H9 (cell line): ENCODE data around the gene FCHSD2. TPM values are rescaled to one million over a fixed set of nuclear protein-coding genes. Genes with fewer than 3 reads are reported as not detected.

Experiments
- DNase-seq: peaks from one replicate; pipeline ENCODE4 v3.0.0-alpha.2; 2017
- H2AFZ ChIP-seq: one replicate; pipeline ENCODE4 v1.6.1; 2013; ENCODE audit warnings: mild to moderate bottlenecking, low read length, control low read depth, moderate library complexity
- H2AK5ac ChIP-seq: 2 replicates; pipeline ENCODE4 v1.6.1; 2013; ENCODE audit warnings: low read length, control low read depth, mixed read lengths; ENCODE audit not compliant: insufficient read length
- H2BK120ac ChIP-seq: one replicate; pipeline ENCODE4 v1.6.1; 2013; ENCODE audit warnings: low read depth, mild to moderate bottlenecking, low read length, control low read depth, inconsistent platforms; ENCODE audit not compliant: poor library complexity, severe bottlenecking
- H2BK12ac ChIP-seq: 2 replicates; pipeline ENCODE4 v1.6.1; 2013; ENCODE audit warnings: low read length, control low read depth, mixed read lengths, low read depth; ENCODE audit not compliant: insufficient read length
- H2BK15ac ChIP-seq: 2 replicates; pipeline ENCODE4 v1.6.1; 2013; ENCODE audit warnings: low read depth, low read length, control low read depth
- H2BK20ac ChIP-seq: one replicate; pipeline ENCODE4 v1.6.1; 2013; ENCODE audit warnings: low read depth, mild to moderate bottlenecking, low read length, control low read depth, inconsistent platforms; ENCODE audit not compliant: poor library complexity, severe bottlenecking
- H2BK5ac ChIP-seq: 2 replicates; pipeline ENCODE4 v1.6.1; 2013; ENCODE audit warnings: low read length, control low read depth, mixed read lengths; ENCODE audit not compliant: insufficient read length
- H3K14ac ChIP-seq: 2 replicates; pipeline ENCODE4 v1.6.1; 2013; ENCODE audit warnings: low read length, control low read depth; ENCODE audit not compliant: insufficient read depth
- H3K18ac ChIP-seq: 2 replicates; pipeline ENCODE4 v1.6.1; 2013; ENCODE audit warnings: low read depth, mild to moderate bottlenecking, mixed read lengths, low read length, control low read depth; ENCODE audit not compliant: insufficient read length
- H3K23ac ChIP-seq: 2 replicates; pipeline ENCODE4 v1.6.1; 2013; ENCODE audit warnings: low read length, control low read depth, mixed read lengths, low read depth; ENCODE audit not compliant: insufficient read length
- H3K23me2 ChIP-seq: 2 replicates; pipeline ENCODE4 v1.6.1; 2013; ENCODE audit warnings: low read depth, mild to moderate bottlenecking, mixed read lengths, low read length, control low read depth; ENCODE audit not compliant: insufficient read length, poor library complexity, severe bottlenecking
- H3K27ac ChIP-seq: 2 replicates; pipeline ENCODE4 v1.5.1; 2013; ENCODE audit warnings: low read length, control low read depth, mixed read lengths, low read depth; ENCODE audit not compliant: insufficient read length
- H3K27me3 ChIP-seq: 2 replicates; pipeline ENCODE4 v1.6.1; 2013; ENCODE audit warnings: low read length, control low read depth, inconsistent platforms; ENCODE audit not compliant: insufficient read depth
- H3K4ac ChIP-seq: 2 replicates; pipeline ENCODE4 v1.6.1; 2013; ENCODE audit warnings: low read depth, mild to moderate bottlenecking, control low read depth, inconsistent platforms, low read length, moderate library complexity
- H3K4me1 ChIP-seq: 2 replicates; pipeline ENCODE4 v1.6.1; 2013; ENCODE audit warnings: low read length, control low read depth, inconsistent platforms; ENCODE audit not compliant: insufficient read depth
- H3K4me2 ChIP-seq: 2 replicates; pipeline ENCODE4 v1.6.1; 2013; ENCODE audit warnings: low read length, control low read depth, mixed read lengths; ENCODE audit not compliant: insufficient read length, insufficient read depth
- H3K56ac ChIP-seq: 2 replicates; pipeline ENCODE4 v1.6.1; 2013; ENCODE audit warnings: low read depth, mild to moderate bottlenecking, mixed read lengths, low read length, control low read depth; ENCODE audit not compliant: insufficient read length
- H3K79me1 ChIP-seq: 2 replicates; pipeline ENCODE4 v1.6.1; 2013; ENCODE audit warnings: low read depth, mild to moderate bottlenecking, moderate library complexity, low read length, control low read depth, inconsistent platforms; ENCODE audit not compliant: insufficient read depth, poor library complexity, severe bottlenecking
- H3K79me2 ChIP-seq: 2 replicates; pipeline ENCODE4 v1.6.1; 2013; ENCODE audit warnings: low read length, control low read depth, inconsistent platforms; ENCODE audit not compliant: insufficient read depth
- H3K9ac ChIP-seq: 2 replicates; pipeline ENCODE4 v1.6.1; 2013; ENCODE audit warnings: low read length, control low read depth, mixed read lengths; ENCODE audit not compliant: insufficient read length; ENCODE audit errors: extremely low read depth
- H3K9me3 ChIP-seq: one replicate; pipeline ENCODE4 v1.6.1; 2013; ENCODE audit warnings: low read depth, low read length, inconsistent platforms; ENCODE audit not compliant: control insufficient read depth
- H3T11ph ChIP-seq: one replicate; pipeline ENCODE4 v1.6.1; 2013; ENCODE audit warnings: mild to moderate bottlenecking, low read length, control low read depth, inconsistent platforms
- H4K20me1 ChIP-seq: one replicate; pipeline ENCODE4 v1.6.1; 2013; ENCODE audit not compliant: control insufficient read depth, insufficient read length, insufficient read depth
- H4K5ac ChIP-seq: 2 replicates; pipeline ENCODE4 v1.6.1; 2013; ENCODE audit warnings: low read depth, mild to moderate bottlenecking, mixed read lengths, low read length, control low read depth; ENCODE audit not compliant: insufficient read length
- H4K8ac ChIP-seq: replicated peaks from 2 replicates; pipeline ENCODE4 v1.6.1; 2013; ENCODE audit warnings: low read length, control low read depth, mixed read lengths, low read depth; ENCODE audit not compliant: insufficient read length
- H4K91ac ChIP-seq: 2 replicates; pipeline ENCODE4 v1.6.1; 2013; ENCODE audit warnings: low read depth, mild to moderate bottlenecking, moderate library complexity, mixed read lengths, low read length, control low read depth; ENCODE audit not compliant: insufficient read length
- H3K27ac Mint-ChIP-seq, 3 experiments: 2 replicates in 2 of 3; 3 replicates in 1 of 3; pipeline ENCODE4 v1.8.0; 2020 to 2021; ENCODE audit warnings: mixed read lengths in 3 of 3, mild to moderate bottlenecking in 1 of 3, moderate library complexity in 1 of 3
- H3K27me3 Mint-ChIP-seq: 2 replicates; pipeline ENCODE4 v1.8.0; 2021; ENCODE audit warnings: low read depth, mild to moderate bottlenecking, moderate library complexity, mixed read lengths
- H3K36me3 Mint-ChIP-seq, 3 experiments: 2 replicates in 2 of 3; 3 replicates in 1 of 3; pipeline ENCODE4 v1.8.0; 2020 to 2021; ENCODE audit warnings: low read depth in 3 of 3, mixed read lengths in 3 of 3; ENCODE audit not compliant: insufficient read depth in 1 of 3
- H3K4me1 Mint-ChIP-seq, 2 experiments: 2 replicates each; pipeline ENCODE4 v1.8.0; 2020; ENCODE audit warnings: mixed read lengths in 2 of 2
- H3K4me3 Mint-ChIP-seq, 2 experiments: 2 replicates in 1 of 2; 3 replicates in 1 of 2; pipeline ENCODE4 v1.8.0; 2020 to 2021; ENCODE audit warnings: mild to moderate bottlenecking in 2 of 2, mixed read lengths in 2 of 2, moderate library complexity in 1 of 2
- H3K9me3 Mint-ChIP-seq, 2 experiments: 2 replicates in 1 of 2; 3 replicates in 1 of 2; pipeline ENCODE4 v1.8.0; 2020; ENCODE audit warnings: mild to moderate bottlenecking in 2 of 2, mixed read lengths in 2 of 2, moderate library complexity in 1 of 2
- WGBS: extraction: QIAGEN DNeasy Blood & Tissue Kit; methylation state at CpG from one replicate; pipeline ENCODE4 v1.1.7; 2013; ENCODE audit warnings: missing lambda C conversion rate, low lambda C conversion rate, mixed read lengths; ENCODE audit not compliant: insufficient read length; ENCODE audit errors: extremely low coverage; 5-methylcytosine and 5-hydroxymethylcytosine counted together
- long read RNA-seq: library from polyadenylated mRNA; unstranded; transcript quantifications from one replicate; pipeline ENCODE4 v2.0.0, GENCODE V29; 2020
- total RNA-seq: library from RNA; stranded (reverse); gene quantifications from 2 replicates; pipeline ENCODE4 v1.2.1, GENCODE V29; 2021
- TF ChIP-seq, protein P1 (sequence below): fragments of 200-600 bp; sonication (generic); conservative IDR thresholded peaks from 3 replicates; pipeline ENCODE4 v1.8.0; 2021; ENCODE audit warnings: antibody characterized with exemption, mild to moderate bottlenecking

FCHSD2 gene
- total RNA-seq, result 17.8 and 19.2 TPM in 2 replicates
- long read RNA-seq, full-length matches to known transcripts, result 9 of 19 reads
- long read RNA-seq, partial matches to known transcripts, result 6 of 19 reads
- long read RNA-seq, other reads (novel, unspliced or antisense), result 4 of 19 reads

DNA sequence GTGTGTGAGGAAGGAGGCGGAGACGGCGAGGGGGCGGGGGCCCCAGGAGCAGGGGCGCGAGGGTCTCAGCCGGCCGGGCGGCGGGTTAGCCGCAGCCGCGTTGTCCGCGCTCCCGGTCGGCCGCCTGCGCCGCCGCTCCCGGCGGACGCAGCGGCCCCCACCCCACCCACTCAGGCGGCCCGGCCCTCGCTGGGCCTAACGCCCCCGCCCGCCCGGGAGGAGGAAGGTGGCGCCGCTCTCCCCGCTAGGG is at the start of gene FCHSD2:
Gene FCHSD2 (minus strand): TSS at position 191 of the 250 bp plus-strand sequence. CDS start 441 bp downstream, outside the sequence.
- Histone ChIP-seq H4K91ac (no peak within 1 kb of the TSS), H3K23ac (no peak within 1 kb of the TSS), H3K4me2 (peak within 1 kb of the TSS; percentile 68), H2BK20ac (no peak within 1 kb of the TSS), H3T11ph (no peak within 1 kb of the TSS), H3K23me2 (peaks cover 15% of the 10 kb centered on the region), H4K8ac (no peak within 1 kb of the TSS), H2BK15ac (no peak within 1 kb of the TSS), H3K56ac (no peak within 1 kb of the TSS), H3K4ac (no peak within 1 kb of the TSS), H4K20me1 (no peaks in the 10 kb centered on the region), H3K79me1 (no peaks in the 10 kb centered on the region), H3K79me2 (no peaks in the 10 kb centered on the region), H3K18ac (peak within 1 kb of the TSS; percentile 89), H2AK5ac (no peak within 1 kb of the TSS), H3K9me3 (no peaks in the 10 kb centered on the region), H3K14ac (peak within 1 kb of the TSS; percentile 83; the same call in 1 of the 2 replicates), H2BK5ac (no peak within 1 kb of the TSS), H2AFZ (no peak within 1 kb of the TSS), H3K4me1 (no peaks in the 10 kb centered on the region), H3K9ac (peak within 1 kb of the TSS; percentile 58), H4K5ac (no peak within 1 kb of the TSS), H3K27ac (no peak within 1 kb of the TSS), H2BK12ac (no peak within 1 kb of the TSS), H3K27me3 (no peaks in the 10 kb centered on the region; the same call in 1 of the 2 replicates), H2BK120ac (no peak within 1 kb of the TSS)
- peaks cover 22% of the 10 kb centered on the region for H3K27me3 Mint-ChIP-seq
- H3K27ac Mint-ChIP-seq, result peak within 1 kb of the TSS; percentile 96 to 98 (median 97)
- TF ChIP-seq, protein P1, sequence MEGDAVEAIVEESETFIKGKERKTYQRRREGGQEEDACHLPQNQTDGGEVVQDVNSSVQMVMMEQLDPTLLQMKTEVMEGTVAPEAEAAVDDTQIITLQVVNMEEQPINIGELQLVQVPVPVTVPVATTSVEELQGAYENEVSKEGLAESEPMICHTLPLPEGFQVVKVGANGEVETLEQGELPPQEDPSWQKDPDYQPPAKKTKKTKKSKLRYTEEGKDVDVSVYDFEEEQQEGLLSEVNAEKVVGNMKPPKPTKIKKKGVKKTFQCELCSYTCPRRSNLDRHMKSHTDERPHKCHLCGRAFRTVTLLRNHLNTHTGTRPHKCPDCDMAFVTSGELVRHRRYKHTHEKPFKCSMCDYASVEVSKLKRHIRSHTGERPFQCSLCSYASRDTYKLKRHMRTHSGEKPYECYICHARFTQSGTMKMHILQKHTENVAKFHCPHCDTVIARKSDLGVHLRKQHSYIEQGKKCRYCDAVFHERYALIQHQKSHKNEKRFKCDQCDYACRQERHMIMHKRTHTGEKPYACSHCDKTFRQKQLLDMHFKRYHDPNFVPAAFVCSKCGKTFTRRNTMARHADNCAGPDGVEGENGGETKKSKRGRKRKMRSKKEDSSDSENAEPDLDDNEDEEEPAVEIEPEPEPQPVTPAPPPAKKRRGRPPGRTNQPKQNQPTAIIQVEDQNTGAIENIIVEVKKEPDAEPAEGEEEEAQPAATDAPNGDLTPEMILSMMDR, result no peak
- no CpG with 5 or more reads among the region's 35 CpGs for WGBS
- H3K36me3 Mint-ChIP-seq, result peaks cover 0 to 19% (median 15%) of the 10 kb centered on the region in 3 experiments; a peak in 4 of 7 replicates
- H3K4me1 Mint-ChIP-seq, result peaks cover 23 to 26% of the 10 kb centered on the region in 2 experiments
- H3K9me3 Mint-ChIP-seq, result no peaks in the 10 kb centered on the region; a peak in 1 of 5 replicates
- H3K4me3 Mint-ChIP-seq, result peak within 1 kb of the TSS; percentile 88 to 93
- no peak for DNase-seq
